ENCODE data around the gene BUD13. TPM values are rescaled to one million over a fixed set of nuclear protein-coding genes. Genes with fewer than 3 reads are reported as not detected.

Gene BUD13
- total RNA-seq, 1 experiment from 2014 or later = 37.7 TPM

DNA sequence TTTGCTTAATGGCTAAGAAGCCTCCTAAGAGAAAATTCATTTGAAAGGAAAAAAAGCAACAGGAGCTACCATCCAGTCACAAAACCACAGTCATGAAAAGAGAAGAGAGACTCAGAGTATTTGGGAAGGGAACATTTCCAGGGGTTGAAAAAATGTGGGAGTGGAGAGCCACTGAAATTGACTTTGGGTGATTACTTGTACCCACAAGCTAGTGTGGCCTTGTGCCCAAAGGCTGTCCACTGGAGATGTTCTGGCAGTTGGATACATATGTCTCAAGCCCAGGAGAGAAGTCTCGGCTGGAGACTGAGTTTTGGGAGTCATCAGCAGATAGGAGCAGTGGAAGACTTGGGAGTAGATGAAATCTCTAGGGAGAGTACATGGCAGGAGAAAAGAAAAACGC lies 22.1 kb upstream of the BUD13 start:
- in situ Hi-C loops (cut with HindIII; ENCODE audit: low sequenced_read_pairs) = no loop called here
- DNase-seq (ENCODE audit: low spot score) = no peak

GRCh38 chr11:116793772-116794097 lies 20.9 kb upstream of the BUD13 start:
- in situ Hi-C loops (cut with HindIII; ENCODE audit: low sequenced_read_pairs) = no loop called here

GRCh38 chr11:116792869-116793771 lies 20.3 kb upstream of the BUD13 start:
- DNase-seq (ENCODE audit: low spot score) = no peak
- in situ Hi-C loops (cut with HindIII; ENCODE audit: low sequenced_read_pairs) = no loop called here

More at GRCh38 chr11:116793772-116794097, 20.9 kb upstream of the BUD13 start:
- peak; percentile 28 for DNase-seq (ENCODE audit: low spot score)

DNA sequence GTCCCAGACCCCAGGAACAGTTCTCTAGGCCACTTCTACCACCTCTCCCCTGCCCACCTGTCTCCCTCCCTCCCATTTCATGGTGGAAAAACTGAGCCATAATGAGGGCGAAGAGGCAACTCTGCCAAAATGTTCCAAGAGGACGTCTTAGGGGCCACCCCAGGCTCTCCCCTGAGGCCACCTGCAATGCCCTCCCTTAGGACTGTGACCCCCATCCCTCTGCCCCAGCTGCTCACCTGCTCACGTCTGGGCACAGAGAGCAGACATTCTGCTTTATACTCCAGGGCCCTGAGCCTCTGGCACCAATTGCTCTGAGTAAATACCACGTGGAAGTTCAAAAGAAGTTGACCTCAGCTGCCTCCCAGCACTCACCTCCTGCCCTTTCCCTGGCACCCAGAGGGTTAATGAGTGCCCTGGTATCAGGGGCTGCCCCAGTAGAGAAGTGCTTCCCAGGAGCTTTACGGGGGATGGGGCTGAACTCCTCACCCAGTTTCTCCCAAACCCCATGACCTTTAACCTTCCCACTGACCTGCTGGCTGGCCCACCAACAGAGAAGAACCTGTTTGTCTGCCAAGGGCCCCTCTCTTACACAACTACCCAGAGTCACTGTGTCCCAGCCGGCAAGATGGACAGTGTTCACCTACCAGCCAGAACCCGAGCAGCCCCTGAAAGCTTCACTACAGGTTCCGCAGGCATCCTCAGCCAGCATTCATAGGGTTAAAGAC lies 19.5 kb upstream of the BUD13 start:
- in situ Hi-C loops (cut with HindIII; ENCODE audit: low sequenced_read_pairs) = no loop called here
- no peak for DNase-seq (ENCODE audit: low spot score)

DNA sequence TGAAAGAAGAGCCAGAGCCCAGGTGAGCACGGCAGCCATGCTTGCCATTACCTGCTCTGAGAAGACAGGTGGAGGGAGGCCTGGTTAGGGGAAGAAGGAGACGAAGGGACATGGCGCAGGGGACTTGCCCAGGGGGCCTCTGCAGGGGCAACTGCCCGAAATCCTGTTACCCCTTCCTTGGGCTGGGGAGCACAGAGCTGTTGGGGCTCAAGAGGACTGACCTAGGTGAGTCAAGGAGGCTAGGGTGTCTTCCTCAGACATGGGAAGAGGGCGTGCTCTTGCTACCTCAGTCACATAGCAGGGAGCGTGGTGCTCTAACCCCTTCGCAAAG lies 19.0 kb upstream of the BUD13 start, which contains the start of gene APOA5:
Gene APOA5 (minus strand): TSS at position 67 of the 331 bp plus-strand sequence. CDS start 19 bp downstream, at position 48.
- in situ Hi-C loops (cut with HindIII; ENCODE audit: low sequenced_read_pairs) = no loop called here
- no peak for DNase-seq (ENCODE audit: low spot score)

- peak; percentile 85 for DNase-seq (ENCODE audit: low spot score)
- in situ Hi-C loops (cut with HindIII; ENCODE audit: low sequenced_read_pairs) = no loop called here
These were observed 18.4 kb upstream of the BUD13 start for GRCh38 chr11:116791002-116791812.

DNA sequence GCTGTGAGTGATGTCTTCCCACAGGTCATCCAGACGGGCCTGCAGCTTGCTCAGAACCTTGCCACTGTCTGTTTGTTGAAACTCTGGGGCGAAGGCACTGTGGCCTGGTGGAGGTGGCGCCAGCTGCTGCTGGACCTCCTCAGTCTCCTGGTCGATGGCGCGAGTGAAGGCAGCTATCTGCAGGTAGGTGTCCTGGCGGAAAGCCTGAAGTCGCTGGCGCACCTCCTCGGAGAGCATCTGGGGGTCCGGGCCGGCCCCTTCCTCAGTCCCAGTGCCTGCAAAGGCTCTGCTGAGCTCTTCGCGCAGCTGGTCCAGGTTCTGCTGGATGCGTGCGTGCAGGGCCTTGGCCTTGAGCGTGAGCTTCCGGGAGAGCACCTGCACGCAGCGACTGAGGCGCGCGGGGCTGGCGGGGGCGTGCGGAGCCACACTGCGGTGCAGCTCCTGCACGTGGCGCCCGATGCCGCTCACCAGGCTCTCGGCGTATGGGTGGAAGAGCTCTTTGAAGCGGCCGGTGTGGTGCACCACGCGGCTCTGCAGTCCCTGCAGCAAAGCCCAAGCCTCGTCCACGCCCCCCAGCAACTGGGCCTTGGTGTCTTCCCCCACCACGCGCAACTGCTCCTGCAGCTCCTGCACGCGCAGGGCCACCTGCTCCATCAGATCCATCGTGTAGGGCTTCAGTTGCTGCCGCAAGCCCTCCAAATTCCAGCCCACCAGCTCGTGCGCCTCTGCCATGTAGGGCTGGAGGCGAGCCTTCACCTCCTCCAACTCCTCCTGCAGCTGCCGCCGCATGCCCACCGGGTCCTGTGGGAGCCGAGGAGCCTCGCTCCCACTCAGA lies 17.6 kb upstream of the BUD13 start:
- in situ Hi-C loops (cut with HindIII; ENCODE audit: low sequenced_read_pairs) = no loop called here
- DNase-seq (ENCODE audit: low spot score) = no peak

DNA sequence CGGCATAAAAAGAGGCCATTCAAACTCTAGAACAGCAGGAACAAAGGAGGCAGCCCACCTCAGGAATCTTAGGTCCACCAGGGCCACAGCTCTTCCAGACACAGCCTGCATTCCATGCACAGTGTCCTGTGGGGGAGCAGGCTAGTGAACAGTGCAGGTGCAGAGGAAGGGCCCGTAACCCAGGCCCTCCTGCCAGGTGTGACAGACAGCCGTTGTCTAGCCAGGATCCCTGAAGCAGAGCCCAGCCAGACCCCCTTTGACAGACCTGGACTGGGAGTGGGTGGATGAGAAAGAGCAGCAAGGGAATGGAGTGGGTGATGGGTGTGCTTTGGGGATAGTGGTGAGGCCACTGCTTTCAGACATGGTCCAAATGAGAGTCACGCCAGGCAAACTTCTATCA lies 16.2 kb upstream of the BUD13 start:
- in situ Hi-C loops (cut with HindIII; ENCODE audit: low sequenced_read_pairs) = no loop called here
- no peak for DNase-seq (ENCODE audit: low spot score)

DNA sequence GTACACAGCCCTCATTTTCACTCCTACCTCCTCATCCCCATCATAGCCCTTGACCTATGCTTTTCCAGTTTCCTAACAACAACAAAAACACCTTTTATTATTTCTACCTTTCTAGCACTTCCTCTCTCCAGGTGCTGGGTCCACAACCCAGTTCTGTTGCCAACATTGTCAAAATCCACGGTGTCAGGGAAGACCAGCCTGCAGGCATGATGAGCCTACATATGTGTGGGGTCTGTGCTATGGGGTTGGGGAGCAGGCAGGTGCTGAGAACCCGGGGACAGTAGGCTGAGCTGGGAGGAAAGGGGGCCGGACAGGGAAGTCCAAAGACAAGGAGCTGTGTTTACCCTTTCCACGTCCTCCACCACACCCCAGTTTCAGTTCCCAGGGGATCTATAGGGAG lies 15.7 kb upstream of the BUD13 start:
- DNase-seq (ENCODE audit: low spot score) = no peak

GRCh38 chr11:116787786-116788486 lies 15.1 kb upstream of the BUD13 start, which contains the start of gene ZPR1:
Gene ZPR1, minus strand, starts transcription at chr11:116788023. Its CDS starts 33 bp downstream, at chr11:116787990.
- in situ Hi-C loops (cut with HindIII; ENCODE audit: low sequenced_read_pairs) = no loop called here
- peak; percentile 89 for DNase-seq (ENCODE audit: low spot score)

More for the DNA sequence above, 15.7 kb upstream of the BUD13 start:
- in situ Hi-C loops (cut with HindIII; ENCODE audit: low sequenced_read_pairs) = no loop called here

- in situ Hi-C loops (cut with HindIII; ENCODE audit: low sequenced_read_pairs) = no loop called here
- DNase-seq (ENCODE audit: low spot score) = peak; percentile 15
These were observed 14.6 kb upstream of the BUD13 start for GRCh38 chr11:116787436-116787785.

GRCh38 chr11:116786966-116787365 lies 14.2 kb upstream of the BUD13 start:
- no peak for DNase-seq (ENCODE audit: low spot score)
- in situ Hi-C loops (cut with HindIII; ENCODE audit: low sequenced_read_pairs) = no loop called here

GRCh38 chr11:116786326-116786725 lies 13.5 kb upstream of the BUD13 start:
- in situ Hi-C loops (cut with HindIII; ENCODE audit: low sequenced_read_pairs) = no loop called here
- no peak for DNase-seq (ENCODE audit: low spot score)

DNA sequence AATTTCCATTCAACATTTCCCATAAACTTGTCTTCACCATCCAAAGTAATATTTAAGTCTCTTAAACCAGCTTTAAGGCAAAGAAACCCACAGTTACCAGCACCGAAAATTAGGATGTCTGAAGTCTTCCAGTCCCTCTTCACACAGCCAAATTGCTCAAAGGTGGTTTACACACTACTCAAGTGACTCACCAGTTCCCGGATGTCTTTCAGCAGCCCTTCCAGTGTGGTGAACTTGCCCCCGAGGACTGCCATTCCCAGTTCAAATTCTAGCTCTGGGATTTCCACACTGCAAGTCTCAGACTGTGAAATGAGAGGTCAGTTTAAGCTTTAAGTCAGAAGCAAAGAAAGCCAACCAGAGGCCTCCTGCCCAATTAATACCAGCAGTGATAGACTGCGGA lies 9.9 kb upstream of the BUD13 start:
- in situ Hi-C loops (cut with HindIII; ENCODE audit: low sequenced_read_pairs) = no loop called here
- no peak for DNase-seq (ENCODE audit: low spot score)

DNA sequence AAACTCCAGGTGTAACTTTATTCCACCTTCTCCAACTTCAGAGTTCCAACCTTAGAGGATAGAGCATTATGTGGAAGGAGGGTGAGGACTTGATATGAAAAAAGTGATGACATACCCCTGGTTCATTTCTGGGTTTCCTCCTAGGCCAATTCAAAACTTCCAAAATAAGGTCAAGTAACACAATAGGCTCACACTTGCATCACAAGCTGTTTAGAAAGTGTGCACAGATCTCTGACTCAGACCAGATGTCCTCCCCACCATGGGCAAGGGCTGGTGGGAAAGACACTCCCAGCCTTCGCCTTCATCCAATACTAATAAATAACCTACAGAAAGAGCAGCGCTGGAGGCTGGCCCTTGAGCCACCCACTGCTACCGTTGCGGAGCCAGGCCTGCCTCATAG lies 5.8 kb upstream of the BUD13 start:
- in situ Hi-C loops (cut with HindIII; ENCODE audit: low sequenced_read_pairs) = no loop called here
- no peak for DNase-seq (ENCODE audit: low spot score)

DNA sequence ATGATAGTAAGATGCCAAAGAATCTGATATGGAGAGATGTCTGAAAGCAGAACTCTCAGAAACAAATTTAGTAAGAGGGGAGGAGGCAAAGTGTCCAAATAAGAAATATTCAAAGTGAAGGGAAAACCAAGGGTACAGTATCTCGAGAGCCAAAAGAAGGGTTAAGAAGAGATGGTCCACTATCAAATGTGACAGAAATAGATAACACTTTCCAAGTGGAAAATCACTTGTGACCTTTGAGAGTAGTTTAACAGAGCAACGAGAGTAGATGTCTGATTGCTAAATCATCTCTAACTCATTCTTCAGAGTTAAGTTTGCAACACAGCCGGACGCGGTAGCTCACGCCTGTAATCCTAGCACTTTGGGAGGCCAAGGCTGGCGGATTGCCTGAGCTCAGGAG lies 4.3 kb upstream of the BUD13 start:
- in situ Hi-C loops (cut with HindIII; ENCODE audit: low sequenced_read_pairs) = no loop called here
- DNase-seq (ENCODE audit: low spot score) = no peak

DNA sequence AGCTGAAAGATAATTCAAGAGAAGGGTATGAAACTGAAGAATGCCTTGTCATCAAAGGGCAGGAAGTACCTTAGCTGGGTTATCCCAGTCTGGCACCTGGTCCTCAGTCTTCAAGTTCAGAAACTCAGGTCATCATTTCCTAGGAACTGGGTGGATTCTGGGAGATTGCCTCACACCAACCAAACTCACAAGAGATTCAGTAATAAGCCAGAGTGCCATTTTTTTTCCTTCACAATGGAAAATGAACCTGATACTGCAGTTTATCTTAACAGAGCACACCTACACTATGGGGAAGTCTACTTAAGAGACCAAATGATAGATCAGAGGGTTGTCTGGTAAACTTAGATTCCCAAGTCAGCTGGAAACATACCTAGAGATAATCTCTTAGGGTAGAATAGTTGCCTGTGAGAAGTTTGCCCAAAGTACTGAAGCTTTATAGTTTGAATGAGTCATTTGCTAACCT lies 3.8 kb upstream of the BUD13 start:
- in situ Hi-C loops (cut with HindIII; ENCODE audit: low sequenced_read_pairs) = no loop called here
- no peak for DNase-seq (ENCODE audit: low spot score)

- no peak for DNase-seq (ENCODE audit: low spot score)
- in situ Hi-C loops (cut with HindIII; ENCODE audit: low sequenced_read_pairs) = no loop called here
These were observed 3.2 kb upstream of the BUD13 start for GRCh38 chr11:116775975-116776374.
